IMR-90 (cell line): ENCODE results near the gene SLC44A4. TPM values are rescaled to one million over a fixed set of nuclear protein-coding genes. Genes with fewer than 3 reads are reported as not detected.
A peak's percentile ranks its signal among the peaks of the same experiment; 100 is the strongest.

Experiments
- ATAC-seq: fragments of 200-7000 bp; cut with Tn5 transposase; 2 replicates; pipeline ENCODE4 v1.9.1; 2020; ENCODE audit warnings: low read depth, mild to moderate bottlenecking, moderate library complexity
- BruUV-seq: library from RNA; stranded (reverse); fragments of 400-500 nt; replicated peaks from 2 replicates; lab custom pipeline; 2021; lab: Mats Ljungman, UMichigan
- CTCF ChIA-PET: fragments of 300-600 bp; formaldehyde crosslinking; extraction: SDS; loops from one replicate; lab custom pipeline; 2021; ENCODE audit warnings: antibody characterized with exemption; lab: Yijun Ruan, JAX
- POLR2A ChIA-PET: fragments of 300-600 bp; sonication (Branson Sonifier 250); formaldehyde crosslinking; loops from one replicate; lab custom pipeline; 2022; ENCODE audit warnings: antibody characterized with exemption; ENCODE audit not compliant: unreplicated experiment; lab: Charles Lee
- DNase-seq: peaks from one replicate; pipeline ENCODE4 v3.0.0; 2013
- H2AFZ ChIP-seq: replicated peaks from 2 replicates; pipeline ENCODE3; 2013; ENCODE audit warnings: low read length, mild to moderate bottlenecking; ENCODE audit not compliant: poor library complexity
- H2AK5ac ChIP-seq: 2 replicates; pipeline ENCODE4 v1.6.1; 2013; ENCODE audit warnings: low read depth, low read length, inconsistent platforms
- H2AK9ac ChIP-seq: replicated peaks from 2 replicates; pipeline ENCODE3; 2013; ENCODE audit warnings: mild to moderate bottlenecking, low read depth, low read length, moderate library complexity; ENCODE audit not compliant: poor library complexity
- H2BK120ac ChIP-seq: 2 replicates; pipeline ENCODE4 v1.6.1; 2013; ENCODE audit warnings: low read depth, low read length, inconsistent platforms
- H2BK15ac ChIP-seq: 3 replicates; pipeline ENCODE4 v1.6.1; 2013; ENCODE audit warnings: low read depth, low read length, inconsistent platforms
- H2BK20ac ChIP-seq: 2 replicates; pipeline ENCODE4 v1.6.1; 2013; ENCODE audit warnings: low read depth, mild to moderate bottlenecking, inconsistent platforms, low read length, moderate library complexity
- H2BK5ac ChIP-seq: 2 replicates; pipeline ENCODE4 v1.6.1; 2013; ENCODE audit warnings: mild to moderate bottlenecking, low read depth, low read length, inconsistent platforms; ENCODE audit not compliant: poor library complexity, severe bottlenecking
- H3K14ac ChIP-seq: replicated peaks from 2 replicates; pipeline ENCODE4 v1.6.1; 2013; ENCODE audit warnings: low read depth, low read length, inconsistent platforms
- H3K18ac ChIP-seq: 2 replicates; pipeline ENCODE4 v1.6.1; 2013; ENCODE audit warnings: low read depth, low read length, control low read depth
- H3K23ac ChIP-seq: 2 replicates; pipeline ENCODE4 v1.6.1; 2013; ENCODE audit warnings: low read depth, low read length, inconsistent platforms
- H3K27ac ChIP-seq: 2 replicates; pipeline ENCODE4 v1.5.1; 2013; ENCODE audit warnings: mild to moderate bottlenecking, control low read depth, low read length; ENCODE audit not compliant: insufficient read depth
- H3K27me3 ChIP-seq: 2 replicates; pipeline ENCODE4 v1.6.1; 2013; ENCODE audit warnings: low read length; ENCODE audit not compliant: control insufficient read depth, insufficient read depth
- H3K36me3 ChIP-seq: 2 replicates; pipeline ENCODE4 v1.6.1; 2013; ENCODE audit warnings: low read length, mixed read lengths; ENCODE audit not compliant: control insufficient read depth, insufficient read depth
- H3K4ac ChIP-seq: 2 replicates; pipeline ENCODE4 v1.6.1; 2013; ENCODE audit warnings: low read depth, low read length, inconsistent platforms
- H3K4me1 ChIP-seq: 2 replicates; pipeline ENCODE4 v1.6.1; 2013; ENCODE audit warnings: low read length, mixed read lengths; ENCODE audit not compliant: control insufficient read depth, insufficient read depth
- H3K4me2 ChIP-seq: 2 replicates; pipeline ENCODE4 v1.6.1; 2013; ENCODE audit warnings: low read depth, mild to moderate bottlenecking, control low read depth, low read length, moderate library complexity
- H3K4me3 ChIP-seq: 2 replicates; pipeline ENCODE4 v1.5.1; 2013; ENCODE audit warnings: low read depth, mild to moderate bottlenecking, control low read depth, low read length, moderate library complexity; ENCODE audit not compliant: insufficient read depth
- H3K56ac ChIP-seq: 2 replicates; pipeline ENCODE4 v1.6.1; 2013; ENCODE audit warnings: low read length, inconsistent platforms; ENCODE audit not compliant: insufficient read depth; ENCODE audit errors: extremely low read depth
- H3K79me1 ChIP-seq, 2 experiments: 2 replicates each; pipeline ENCODE4 v1.6.1; 2013; ENCODE audit warnings: low read length in 2 of 2, inconsistent platforms in 1 of 2, low read depth in 1 of 2
- H3K9ac ChIP-seq: 2 replicates; pipeline ENCODE4 v1.6.1; 2013; ENCODE audit warnings: low read depth, low read length, control low read depth
- H3K9me1 ChIP-seq: 2 replicates; pipeline ENCODE4 v1.6.1; 2013; ENCODE audit warnings: low read length, inconsistent platforms; ENCODE audit not compliant: insufficient read depth
- H3K9me3 ChIP-seq: 2 replicates; pipeline ENCODE4 v1.6.1; 2013; ENCODE audit warnings: low read length; ENCODE audit not compliant: control insufficient read depth, insufficient read depth
- H4K20me1 ChIP-seq: 2 replicates; pipeline ENCODE4 v1.6.1; 2013; ENCODE audit warnings: low read length, inconsistent platforms; ENCODE audit not compliant: insufficient read depth
- H4K5ac ChIP-seq: 2 replicates; pipeline ENCODE4 v1.6.1; 2013; ENCODE audit warnings: mild to moderate bottlenecking, low read depth, low read length, control low read depth
- H4K8ac ChIP-seq, 2 experiments: 2 replicates each; pipeline ENCODE4 v1.6.1; 2013; ENCODE audit warnings: low read depth in 2 of 2, low read length in 2 of 2, control low read depth in 1 of 2, inconsistent platforms in 1 of 2
- H4K91ac ChIP-seq: 2 replicates; pipeline ENCODE4 v1.6.1; 2013; ENCODE audit warnings: low read depth, low read length, inconsistent platforms; ENCODE audit not compliant: insufficient read depth
- CEBPB ChIP-seq: IDR thresholded peaks from 2 replicates; pipeline ENCODE4 v1.6.1; 2012; ENCODE audit warnings: low read depth, low read length, improper control_type of control experiment
- RFX5 ChIP-seq: IDR thresholded peaks from 2 replicates; pipeline ENCODE4 v1.8.0; 2012; ENCODE audit warnings: low read depth, mild to moderate bottlenecking, low read length, moderate library complexity
- WGBS, 2 experiments: methylation state at CpG; one replicate each; pipeline versions ENCODE4 v1.1.5 to v1.1.7; 2013; ENCODE audit warnings: missing lambda C conversion rate in 2 of 2; ENCODE audit not compliant: insufficient read length in 1 of 2; ENCODE audit errors: extremely low coverage in 2 of 2; 5-methylcytosine and 5-hydroxymethylcytosine counted together
- dilution Hi-C: fragments of 300-500 bp; cut with HindIII; formaldehyde crosslinking; loops from one replicate; pipeline ENCODE4 v1.14.3; 2018; ENCODE audit warnings: low sequenced_read_pairs; ENCODE audit not compliant: unreplicated experiment
- in situ Hi-C: fragments of 300-500 bp; cut with MboI; formaldehyde crosslinking; loops from 3 replicates; pipeline ENCODE4 v1.14.3; 2019; ENCODE audit warnings: low sequenced_read_pairs, inconsistent platforms, mixed read lengths
- intact Hi-C: fragments of 100-400 bp; cut with micrococcal nuclease; formaldehyde crosslinking; loops from 2 replicates; pipeline ENCODE4 v1.10.0; 2022
- polyA plus RNA-seq, 3 experiments: library from polyadenylated mRNA; depleted of rRNA; stranded (reverse); fragments of >200 nt; gene quantifications; 2 replicates each; pipeline ENCODE4 v1.2.3, GENCODE V29; 2012; ENCODE audit warnings: low replicate concordance in 1 of 3
- total RNA-seq: library from RNA; depleted of rRNA; stranded (reverse); fragments of >200 nt; gene quantifications from 2 replicates; pipeline ENCODE4 v1.2.3, GENCODE V29; 2012

SLC44A4 gene
- total and polyA plus RNA-seq, 2 of the 4 experiments (the other 2 are of a cell fraction): 0.14 to 0.36 TPM

DNA sequence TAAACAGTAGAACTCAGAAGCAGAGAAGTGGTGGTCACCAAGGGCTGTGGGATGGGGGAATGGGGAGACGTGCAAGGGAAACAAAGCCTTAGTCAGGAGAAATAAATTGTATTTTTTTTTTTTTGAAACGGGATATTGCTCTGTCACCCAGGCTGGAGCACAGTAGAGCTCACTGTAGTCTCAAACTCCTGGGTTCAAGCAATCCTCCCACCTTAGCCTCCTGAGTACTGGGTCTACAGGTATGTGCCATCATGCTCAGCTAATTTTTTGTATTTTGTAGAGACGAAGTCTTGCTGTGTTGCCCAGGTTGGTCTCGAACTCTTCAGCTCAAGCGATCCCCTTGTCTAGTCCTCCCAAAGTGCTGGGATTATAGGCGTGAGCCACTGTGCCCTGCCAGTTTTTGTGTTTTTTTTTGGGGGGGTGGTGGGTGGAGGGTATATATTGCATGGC is 47.9 kb downstream of the SLC44A4 start:
- ATAC-seq: no peak
- no peak for DNase-seq
- Histone ChIP-seq H3K79me1 (peaks cover 7 to 24% of the 10 kb centered on the region in 2 experiments; a peak in 2 of 4 replicates), H3K9me1 (no peaks in the 10 kb centered on the region), H3K4me1 (peaks cover 7% of the 10 kb centered on the region), H2AK5ac (no peak overlapping the region), H2BK5ac (no peak overlapping the region), H2BK120ac (no peak overlapping the region), H3K9me3 (no peaks in the 10 kb centered on the region), H3K36me3 (peaks cover 1% of the 10 kb centered on the region), H3K27me3 (no peaks in the 10 kb centered on the region), H4K20me1 (peaks cover 11% of the 10 kb centered on the region), H2AFZ (peak overlapping the region; percentile 21), H2BK15ac (no peak overlapping the region), H4K8ac (peak overlapping the region in 1 of 2 experiments; percentile 29; a peak in 1 of 4 replicates), H3K27ac (peak overlapping the region; percentile 31; the same call in 1 of the 2 replicates), H3K4me2 (peak overlapping the region; percentile 91), H2AK9ac (peak overlapping the region; percentile 18), H3K4me3 (peak overlapping the region; percentile 81), H3K56ac (no peak overlapping the region), H3K9ac (peak overlapping the region; percentile 94), H4K91ac (no peak overlapping the region), H3K18ac (no peak overlapping the region), H3K23ac (peak overlapping the region; percentile 94; the same call in 1 of the 2 replicates), H3K14ac (peak overlapping the region; percentile 66), H4K5ac (no peak overlapping the region), H2BK20ac (no peak overlapping the region), H3K4ac (peak overlapping the region; percentile 27; the same call in 1 of the 2 replicates)
- TF ChIP-seq RFX5 (no peak), CEBPB (no peak)
- POLR2A ChIA-PET: interaction anchor here (0.6 kb wide), 1 partner anchor 24 kb away, joined by 5 read pairs; no protein-coding TSS in a partner anchor
- dilution Hi-C loops: no loop called here
- in situ Hi-C loops: loop anchor here (10.0 kb wide), 2 partner anchors 146 to 286 kb away; partner anchors contain the start of genes ATP6V1G2, DDX39B, LY6G5C and NFKBIL1
- intact Hi-C loops: loop anchor here (1.0 to 5.0 kb wide), 6 partner anchors 59 to 169 kb away; partner anchors contain the start of genes ABHD16A, C6orf47, DDAH2 and GPANK1
- WGBS, 2 experiments: 100% methylated on average over 2 of the region's 6 CpGs; no CpG with 5 or more reads in 1 of the 2 experiments
- CTCF ChIA-PET: interaction anchor here (0.7 kb wide), 1 partner anchor 17 kb away, joined by 4 read pairs; no protein-coding TSS in a partner anchor
- BruUV-seq: no TSS peak
